Astrocyte (in vitro differentiated cells and primary cell): ENCODE data around the gene HEMGN. TPM values are rescaled to one million over a fixed set of nuclear protein-coding genes. Genes with fewer than 3 reads are reported as not detected.

Source experiments
- DNase-seq: peaks from one replicate; pipeline ENCODE4 v3.0.0-alpha.2; 2010; ENCODE audit warnings: low read depth
- FAIRE-seq: peaks from 2 replicates; lab custom pipeline; 2011; peaks lifted over from hg19 to GRCh38; lab: Jason Lieb, UNC
- H2AFZ ChIP-seq: 2 replicates; pipeline ENCODE4 v1.6.0; 2012; ENCODE audit warnings: low read depth, low read length, inconsistent platforms
- H3K27ac ChIP-seq: 2 replicates; pipeline ENCODE4 v1.5.1; 2011; ENCODE audit warnings: low read depth, low read length, inconsistent platforms
- H3K27me3 ChIP-seq: 2 replicates; pipeline ENCODE4 v1.6.0; 2011; ENCODE audit warnings: low read length, inconsistent platforms; ENCODE audit not compliant: insufficient read depth
- H3K36me3 ChIP-seq: 2 replicates; pipeline ENCODE4 v1.5.1; 2011; ENCODE audit warnings: low read length, inconsistent platforms; ENCODE audit not compliant: insufficient read depth
- H3K4me1 ChIP-seq: 2 replicates; pipeline ENCODE4 v1.5.1; 2011; ENCODE audit warnings: low read length, inconsistent platforms; ENCODE audit not compliant: insufficient read depth
- H3K4me2 ChIP-seq: 2 replicates; pipeline ENCODE4 v1.6.0; 2012; ENCODE audit warnings: low read length, inconsistent platforms
- H3K4me3 ChIP-seq: 2 replicates; pipeline ENCODE4 v1.5.1; 2011; ENCODE audit warnings: low read depth, mild to moderate bottlenecking, low read length, inconsistent platforms; ENCODE audit not compliant: insufficient read depth
- H3K79me2 ChIP-seq: 2 replicates; pipeline ENCODE4 v1.6.0; 2012; ENCODE audit warnings: mild to moderate bottlenecking, low read length, inconsistent platforms; ENCODE audit not compliant: insufficient read depth
- H3K9ac ChIP-seq: 2 replicates; pipeline ENCODE4 v1.6.0; 2012; ENCODE audit warnings: mild to moderate bottlenecking, low read length, inconsistent platforms
- H3K9me3 ChIP-seq: 2 replicates; pipeline ENCODE4 v1.5.1; 2012; ENCODE audit warnings: low read depth, mild to moderate bottlenecking, low read length, inconsistent platforms; ENCODE audit not compliant: insufficient read depth
- H4K20me1 ChIP-seq: 2 replicates; pipeline ENCODE4 v1.6.0; 2012; ENCODE audit warnings: low read length, inconsistent platforms; ENCODE audit not compliant: insufficient read depth
- H3K27ac Mint-ChIP-seq: one replicate; pipeline ENCODE4 v1.8.0; 2021; ENCODE audit warnings: mild to moderate bottlenecking, mixed read lengths; ENCODE audit not compliant: unreplicated experiment
- H3K27me3 Mint-ChIP-seq: one replicate; pipeline ENCODE4 v1.8.0; 2021; ENCODE audit warnings: low read depth, mixed read lengths; ENCODE audit not compliant: unreplicated experiment
- H3K36me3 Mint-ChIP-seq: one replicate; pipeline ENCODE4 v1.8.0; 2021; ENCODE audit warnings: low read depth, mixed read lengths; ENCODE audit not compliant: unreplicated experiment
- H3K4me1 Mint-ChIP-seq: one replicate; pipeline ENCODE4 v1.8.0; 2021; ENCODE audit warnings: low read depth, mixed read lengths; ENCODE audit not compliant: unreplicated experiment
- H3K4me3 Mint-ChIP-seq: one replicate; pipeline ENCODE4 v1.8.0; 2021; ENCODE audit warnings: mild to moderate bottlenecking, moderate library complexity, mixed read lengths; ENCODE audit not compliant: unreplicated experiment
- H3K9me3 Mint-ChIP-seq: one replicate; pipeline ENCODE4 v1.8.0; 2021; ENCODE audit warnings: mild to moderate bottlenecking, mixed read lengths; ENCODE audit not compliant: unreplicated experiment
- EZH2 ChIP-seq: IDR thresholded peaks from 2 replicates; pipeline ENCODE4 v1.6.1; 2012; ENCODE audit warnings: mild to moderate bottlenecking, low read length, inconsistent platforms; ENCODE audit not compliant: insufficient read depth
- total RNA-seq: library from RNA; stranded (reverse); gene quantifications from 2 replicates; pipeline ENCODE4 v1.2.1, GENCODE V29; 2021
- TF ChIP-seq, protein P1 (sequence below): IDR thresholded peaks from 2 replicates; pipeline ENCODE4 v1.5.1; 2011; ENCODE audit warnings: low read depth, mild to moderate bottlenecking, inconsistent platforms, low read length, moderate library complexity; ENCODE audit not compliant: insufficient read depth

Gene HEMGN
- total RNA-seq, 1 donor from 2014 or later = not detected

DNA sequence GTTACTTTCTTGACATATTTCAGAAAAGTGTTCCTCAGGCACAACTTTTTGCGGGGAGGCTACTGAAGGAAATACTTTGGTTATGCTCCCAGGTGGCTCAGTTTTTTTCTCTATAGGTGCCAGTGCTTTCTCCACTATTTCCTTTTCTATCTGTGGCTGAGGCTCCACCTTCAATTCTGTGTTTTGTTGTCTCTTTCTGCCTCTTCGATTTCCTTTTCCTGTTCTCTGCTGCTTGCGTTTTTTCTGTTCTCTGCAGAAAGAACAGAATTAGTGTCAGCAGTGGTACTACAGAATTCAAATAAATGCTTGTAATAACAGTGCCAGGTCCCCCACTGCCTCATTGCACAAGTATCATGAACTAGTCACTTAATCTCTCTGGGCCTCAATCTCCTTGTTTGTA is 7.0 kb downstream of the HEMGN start:
- DNase-seq (no peak), FAIRE-seq (no peak)
- Histone ChIP-seq H3K4me3 (no peak overlapping the region), H3K4me1 (no peaks in the 10 kb centered on the region), H3K27ac (no peak overlapping the region), H2AFZ (no peak overlapping the region), H3K9me3 (no peaks in the 10 kb centered on the region), H4K20me1 (no peaks in the 10 kb centered on the region), H3K79me2 (no peaks in the 10 kb centered on the region), H3K36me3 (no peaks in the 10 kb centered on the region), H3K27me3 (peaks cover 64% of the 10 kb centered on the region), H3K9ac (no peak overlapping the region), H3K4me2 (no peak overlapping the region)
- no peak overlapping the region for H3K4me3 Mint-ChIP-seq
- no peak for TF ChIP-seq EZH2
- H3K4me1 Mint-ChIP-seq = no peaks in the 10 kb centered on the region
- peaks cover 65% of the 10 kb centered on the region for H3K27me3 Mint-ChIP-seq
- H3K9me3 Mint-ChIP-seq = no peaks in the 10 kb centered on the region
- no peaks in the 10 kb centered on the region for H3K36me3 Mint-ChIP-seq
- no peak overlapping the region for H3K27ac Mint-ChIP-seq

DNA sequence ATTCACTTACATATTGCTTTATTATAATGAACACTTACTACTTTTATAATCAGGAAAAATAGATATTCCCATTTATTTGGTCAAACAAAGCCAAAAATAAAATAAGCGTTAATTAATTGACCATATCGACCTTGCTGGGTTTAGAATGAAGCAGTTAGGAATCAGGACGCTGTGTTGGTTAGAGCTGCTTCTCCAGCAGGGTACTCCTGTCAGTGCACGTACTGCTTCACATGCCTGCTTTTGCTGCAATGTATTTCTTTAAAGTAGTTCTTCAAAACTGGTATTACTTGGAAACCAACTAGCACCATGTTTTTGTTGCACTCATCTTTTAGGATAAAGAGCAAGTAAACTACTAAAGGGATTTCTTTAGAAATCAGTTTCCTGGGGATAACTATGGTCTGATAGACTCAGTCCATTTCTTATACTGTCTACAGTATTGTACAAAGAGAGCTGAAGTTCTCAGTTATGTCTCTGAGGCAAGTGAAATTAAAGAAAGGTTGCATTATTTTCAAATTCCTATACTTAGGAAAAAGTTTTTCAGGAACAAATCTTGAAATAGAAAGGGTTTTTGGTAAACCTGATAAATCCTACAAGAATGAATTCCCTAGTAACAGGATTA is 8.9 kb downstream of the HEMGN start:
- no peak overlapping the region for H3K27ac Mint-ChIP-seq
- no peak overlapping the region for H3K4me3 Mint-ChIP-seq
- no peaks in the 10 kb centered on the region for H3K4me1 Mint-ChIP-seq
- no peaks in the 10 kb centered on the region for H3K9me3 ChIP-seq
- no peaks in the 10 kb centered on the region for H4K20me1 ChIP-seq
- H3K4me1 ChIP-seq = no peaks in the 10 kb centered on the region
- DNase-seq (no peak), FAIRE-seq (no peak)
- H2AFZ ChIP-seq = no peak overlapping the region
- TF ChIP-seq EZH2 = no peak
- TF ChIP-seq, protein P1, sequence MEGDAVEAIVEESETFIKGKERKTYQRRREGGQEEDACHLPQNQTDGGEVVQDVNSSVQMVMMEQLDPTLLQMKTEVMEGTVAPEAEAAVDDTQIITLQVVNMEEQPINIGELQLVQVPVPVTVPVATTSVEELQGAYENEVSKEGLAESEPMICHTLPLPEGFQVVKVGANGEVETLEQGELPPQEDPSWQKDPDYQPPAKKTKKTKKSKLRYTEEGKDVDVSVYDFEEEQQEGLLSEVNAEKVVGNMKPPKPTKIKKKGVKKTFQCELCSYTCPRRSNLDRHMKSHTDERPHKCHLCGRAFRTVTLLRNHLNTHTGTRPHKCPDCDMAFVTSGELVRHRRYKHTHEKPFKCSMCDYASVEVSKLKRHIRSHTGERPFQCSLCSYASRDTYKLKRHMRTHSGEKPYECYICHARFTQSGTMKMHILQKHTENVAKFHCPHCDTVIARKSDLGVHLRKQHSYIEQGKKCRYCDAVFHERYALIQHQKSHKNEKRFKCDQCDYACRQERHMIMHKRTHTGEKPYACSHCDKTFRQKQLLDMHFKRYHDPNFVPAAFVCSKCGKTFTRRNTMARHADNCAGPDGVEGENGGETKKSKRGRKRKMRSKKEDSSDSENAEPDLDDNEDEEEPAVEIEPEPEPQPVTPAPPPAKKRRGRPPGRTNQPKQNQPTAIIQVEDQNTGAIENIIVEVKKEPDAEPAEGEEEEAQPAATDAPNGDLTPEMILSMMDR = no peak
- H3K9ac ChIP-seq = no peak overlapping the region
- no peaks in the 10 kb centered on the region for H3K79me2 ChIP-seq
- no peaks in the 10 kb centered on the region for H3K36me3 ChIP-seq
- peaks cover 53% of the 10 kb centered on the region for H3K27me3 ChIP-seq
- H3K9me3 Mint-ChIP-seq = no peaks in the 10 kb centered on the region
- peaks cover 56% of the 10 kb centered on the region for H3K27me3 Mint-ChIP-seq
- H3K4me2 ChIP-seq = no peak overlapping the region
- no peaks in the 10 kb centered on the region for H3K36me3 Mint-ChIP-seq
- H3K27ac ChIP-seq = no peak overlapping the region
- no peak overlapping the region for H3K4me3 ChIP-seq

DNA sequence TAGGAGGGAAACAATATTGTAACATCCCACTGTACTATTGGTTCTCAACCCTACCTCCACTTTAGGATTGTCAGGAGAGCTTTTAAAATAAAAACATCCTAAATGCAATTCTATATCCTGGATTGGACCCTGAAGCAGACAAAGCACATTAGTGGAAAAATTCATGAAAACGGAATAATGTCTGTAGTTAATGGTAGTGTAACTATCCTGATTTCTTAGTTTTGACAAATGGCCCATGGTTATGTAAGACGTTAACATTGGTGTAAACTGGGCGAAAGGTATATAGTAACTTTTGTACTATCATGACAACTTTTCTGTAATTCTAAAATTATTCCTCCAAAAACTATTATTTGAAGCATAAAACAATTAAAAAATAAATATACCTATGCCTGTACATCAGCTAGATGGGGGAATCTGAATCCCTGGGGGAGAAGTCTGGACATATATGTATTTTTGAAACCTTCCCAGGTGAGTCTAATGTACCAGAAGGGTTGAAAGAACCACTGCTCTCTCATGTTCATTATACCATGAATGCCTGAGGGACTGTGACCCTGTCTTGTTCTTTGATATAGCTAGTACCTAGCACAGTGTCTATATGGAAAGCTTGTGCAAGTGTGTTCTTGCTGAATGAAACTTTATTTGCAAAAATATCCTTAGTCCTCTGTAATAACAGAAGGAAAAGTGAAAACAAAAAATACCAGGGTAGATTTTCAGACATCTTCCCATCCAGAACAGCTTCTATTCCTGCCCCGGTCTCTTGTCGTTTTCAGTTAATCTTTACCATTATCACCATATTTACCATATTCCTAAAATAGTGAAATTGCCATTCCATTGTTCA is 12.3 kb downstream of the HEMGN start:
- H3K9me3 Mint-ChIP-seq = no peaks in the 10 kb centered on the region
- Histone ChIP-seq H3K4me1 (peaks cover 7% of the 10 kb centered on the region), H3K9ac (no peak overlapping the region), H3K4me2 (no peak overlapping the region), H2AFZ (no peak overlapping the region), H4K20me1 (no peaks in the 10 kb centered on the region), H3K4me3 (no peak overlapping the region), H3K79me2 (no peaks in the 10 kb centered on the region), H3K9me3 (no peaks in the 10 kb centered on the region), H3K27ac (no peak overlapping the region), H3K27me3 (peaks cover 40% of the 10 kb centered on the region), H3K36me3 (no peaks in the 10 kb centered on the region)
- peaks cover 2% of the 10 kb centered on the region for H3K4me1 Mint-ChIP-seq
- DNase-seq = no peak
- H3K27me3 Mint-ChIP-seq = peaks cover 41% of the 10 kb centered on the region
- no peaks in the 10 kb centered on the region for H3K36me3 Mint-ChIP-seq
- FAIRE-seq = no peak
- no peak overlapping the region for H3K4me3 Mint-ChIP-seq
- no peak overlapping the region for H3K27ac Mint-ChIP-seq
- TF ChIP-seq, protein P1 = no peak
- no peak for TF ChIP-seq EZH2
